H1 (cell line): ENCODE results near the gene HOMER1. TPM values are rescaled to one million over a fixed set of nuclear protein-coding genes. Genes with fewer than 3 reads are reported as not detected.

Source experiments
- CTCF ChIA-PET: fragments of 300-600 bp; sonication (Branson Sonifier 250); formaldehyde crosslinking; loops from one replicate; lab custom pipeline; 2021; ENCODE audit not compliant: partially characterized antibody; lab: Charles Lee
- POLR2A ChIA-PET: fragments of 300-600 bp; sonication (Branson Sonifier 250); formaldehyde crosslinking; loops from one replicate; lab custom pipeline; 2021; ENCODE audit warnings: inconsistent platforms; ENCODE audit not compliant: partially characterized antibody; lab: Charles Lee
- DNase-seq, 2 experiments: peaks; one replicate each; pipeline versions ENCODE4 v3.0.0 to v3.0.0-alpha.2; 2010 to 2022; ENCODE audit warnings: low spot score in 2 of 2, low read depth in 1 of 2, mixed read lengths in 1 of 2
- FAIRE-seq: peaks from 2 replicates; lab custom pipeline; 2011; peaks lifted over from hg19 to GRCh38; lab: Jason Lieb, UNC
- H2AFZ ChIP-seq: 2 replicates; pipeline ENCODE4 v1.8.1; 2012; ENCODE audit warnings: low read length, inconsistent platforms
- H2AK5ac ChIP-seq: 2 replicates; pipeline ENCODE4 v1.6.1; 2013; ENCODE audit warnings: low read depth, low read length
- H2BK120ac ChIP-seq: replicated peaks from 2 replicates; pipeline ENCODE3; 2013; ENCODE audit warnings: low read depth, low read length, inconsistent platforms
- H2BK12ac ChIP-seq: 2 replicates; pipeline ENCODE4 v1.6.1; 2013; ENCODE audit warnings: low read depth, low read length
- H2BK15ac ChIP-seq: 2 replicates; pipeline ENCODE4 v1.6.1; 2013; ENCODE audit warnings: low read length
- H2BK20ac ChIP-seq: 2 replicates; pipeline ENCODE4 v1.6.1; 2013; ENCODE audit warnings: low read length
- H2BK5ac ChIP-seq: 2 replicates; pipeline ENCODE4 v1.6.1; 2013; ENCODE audit warnings: low read depth, low read length
- H3K14ac ChIP-seq: 2 replicates; pipeline ENCODE4 v1.6.1; 2013; ENCODE audit warnings: inconsistent platforms; ENCODE audit not compliant: insufficient read length
- H3K18ac ChIP-seq: 2 replicates; pipeline ENCODE4 v1.6.1; 2013; ENCODE audit warnings: low read length; ENCODE audit errors: extremely low read depth
- H3K23ac ChIP-seq: 2 replicates; pipeline ENCODE4 v1.6.1; 2013; ENCODE audit warnings: inconsistent platforms; ENCODE audit not compliant: insufficient read length
- H3K23me2 ChIP-seq: 2 replicates; pipeline ENCODE4 v1.6.1; 2013; ENCODE audit warnings: low read depth, low read length
- H3K27ac ChIP-seq: 2 replicates; pipeline ENCODE4 v1.6.1; 2011; ENCODE audit warnings: low read depth, low read length, inconsistent platforms
- H3K27me3 ChIP-seq, 4 experiments: replicated peaks in 1 of 4; 1 replicate in 1 of 4; 2 replicates in 3 of 4; pipeline versions ENCODE4 v1.6.1 to v1.8.1; 2011 to 2013; ENCODE audit warnings: low read length in 3 of 4, mild to moderate bottlenecking in 3 of 4, inconsistent platforms in 2 of 4, mixed read lengths in 2 of 4, moderate library complexity in 1 of 4; ENCODE audit not compliant: control insufficient read depth in 3 of 4, insufficient read depth in 3 of 4; ENCODE audit errors: extremely low read depth in 1 of 4
- H3K36me3 ChIP-seq, 4 experiments: 2 replicates each; pipeline versions ENCODE4 v1.6.1 to v1.8.1; 2011 to 2013; ENCODE audit warnings: mild to moderate bottlenecking in 4 of 4, low read length in 3 of 4, moderate library complexity in 2 of 4, control low read depth in 1 of 4, inconsistent platforms in 1 of 4; ENCODE audit not compliant: insufficient read depth in 4 of 4, control insufficient read depth in 2 of 4
- H3K4ac ChIP-seq: replicated peaks from 2 replicates; pipeline ENCODE3; 2013; ENCODE audit warnings: low read length, low read depth, mixed read lengths, inconsistent platforms; ENCODE audit not compliant: insufficient read length
- H3K4me1 ChIP-seq, 4 experiments: replicated peaks in 1 of 4; 1 replicate in 1 of 4; 2 replicates in 3 of 4; pipeline versions ENCODE4 v1.6.1 to v1.8.1; 2011 to 2013; ENCODE audit warnings: low read length in 3 of 4, inconsistent platforms in 2 of 4, mixed read lengths in 1 of 4; ENCODE audit not compliant: insufficient read depth in 4 of 4, control insufficient read depth in 3 of 4
- H3K4me2 ChIP-seq, 2 experiments: 2 replicates each; pipeline versions ENCODE4 v1.6.1 to v1.8.1; 2011 to 2013; ENCODE audit warnings: low read depth in 2 of 2, low read length in 2 of 2, control low read depth in 1 of 2, inconsistent platforms in 1 of 2, mild to moderate bottlenecking in 1 of 2; ENCODE audit not compliant: insufficient read depth in 1 of 2
- H3K4me3 ChIP-seq, 4 experiments: fragments of 200-600, 300-600 bp in 1 of 4; sonication (generic), shearing (Covaris generic), sonication (Bioruptor Twin) in 1 of 4; 2 replicates each; pipeline versions ENCODE4 v1.5.1 to v1.8.1; 2011 to 2016; ENCODE audit warnings: low read length in 4 of 4, low read depth in 3 of 4, control low read depth in 2 of 4, inconsistent platforms in 2 of 4, mild to moderate bottlenecking in 2 of 4, mixed read lengths in 1 of 4, moderate library complexity in 1 of 4; ENCODE audit not compliant: insufficient read depth in 2 of 4; ENCODE audit errors: extremely low read depth in 1 of 4
- H3K56ac ChIP-seq: replicated peaks from 2 replicates; pipeline ENCODE3; 2013; ENCODE audit warnings: low read depth, mild to moderate bottlenecking, mixed read lengths, low read length, inconsistent platforms; ENCODE audit not compliant: insufficient read length
- H3K79me1 ChIP-seq: 2 replicates; pipeline ENCODE4 v1.6.1; 2013; ENCODE audit warnings: low read depth, low read length, control low read depth
- H3K79me2 ChIP-seq, 2 experiments: 2 replicates each; pipeline versions ENCODE4 v1.6.1 to v1.8.1; 2012 to 2013; ENCODE audit warnings: low read length in 2 of 2, mild to moderate bottlenecking in 2 of 2, inconsistent platforms in 1 of 2; ENCODE audit not compliant: insufficient read depth in 2 of 2, control insufficient read depth in 1 of 2
- H3K9ac ChIP-seq, 4 experiments: replicated peaks in 1 of 4; 1 replicate in 1 of 4; 2 replicates in 3 of 4; pipeline versions ENCODE4 v1.6.1 to v1.8.1; 2011 to 2013; ENCODE audit warnings: low read depth in 3 of 4, low read length in 3 of 4, control low read depth in 2 of 4, mild to moderate bottlenecking in 2 of 4, moderate library complexity in 2 of 4, inconsistent platforms in 1 of 4; ENCODE audit errors: extremely low read depth in 1 of 4
- H3K9me3 ChIP-seq, 2 experiments: 2 replicates each; pipeline versions ENCODE4 v1.6.1 to v1.8.1; 2012 to 2013; ENCODE audit warnings: mild to moderate bottlenecking in 2 of 2, moderate library complexity in 2 of 2, control low read depth in 1 of 2, inconsistent platforms in 1 of 2, low read depth in 1 of 2, low read length in 1 of 2, mixed read lengths in 1 of 2; ENCODE audit not compliant: insufficient read depth in 2 of 2
- H4K20me1 ChIP-seq, 2 experiments: replicated peaks in 1 of 2; 2 replicates each; pipeline versions ENCODE3 to v1.8.1; 2011 to 2013; ENCODE audit warnings: inconsistent platforms in 2 of 2, low read length in 2 of 2, mild to moderate bottlenecking in 1 of 2; ENCODE audit not compliant: insufficient read depth in 2 of 2, control insufficient read depth in 1 of 2
- H4K5ac ChIP-seq: 2 replicates; pipeline ENCODE4 v1.6.1; 2013; ENCODE audit warnings: low read length, low read depth, mixed read lengths, inconsistent platforms; ENCODE audit not compliant: insufficient read length
- H4K8ac ChIP-seq: 2 replicates; pipeline ENCODE4 v1.8.0; 2013; ENCODE audit warnings: mild to moderate bottlenecking, moderate library complexity, low read length, inconsistent platforms; ENCODE audit not compliant: insufficient read depth; ENCODE audit errors: extremely low read depth
- H4K91ac ChIP-seq: replicated peaks from 2 replicates; pipeline ENCODE3; 2013; ENCODE audit warnings: low read length, mixed read lengths, inconsistent platforms; ENCODE audit not compliant: insufficient read length
- BACH1 ChIP-seq: IDR thresholded peaks from 2 replicates; pipeline ENCODE4 v1.6.1; 2012; ENCODE audit warnings: low read length, improper control_type of control experiment
- BCL11A ChIP-seq, 2 experiments: IDR thresholded peaks; one replicate each; pipeline ENCODE4 v1.6.1; 2011; ENCODE audit warnings: low read depth in 2 of 2, low read length in 2 of 2, mild to moderate bottlenecking in 2 of 2
- JUND ChIP-seq: IDR thresholded peaks from 2 replicates; pipeline ENCODE4 v1.6.1; 2011; ENCODE audit warnings: mild to moderate bottlenecking, improper control_type of control experiment, low read length
- PHF8 ChIP-seq: fragments of 200-600 bp; sonication (generic); conservative IDR thresholded peaks from 2 replicates; pipeline ENCODE4 v1.7.1; 2012; ENCODE audit warnings: low read depth, mild to moderate bottlenecking, inconsistent platforms, low read length, moderate library complexity
- SIRT6 ChIP-seq: IDR thresholded peaks from one replicate; pipeline ENCODE4 v1.7.1; 2012; ENCODE audit warnings: low read length, inconsistent platforms
- TCF12 ChIP-seq: IDR thresholded peaks from 2 replicates; pipeline ENCODE4 v1.6.1; 2011; ENCODE audit warnings: low read depth, mild to moderate bottlenecking, low read length
- WGBS, 2 experiments: shearing (Covaris generic) in 1 of 2; methylation state at CpG; one replicate each; pipeline versions ENCODE4 v1.1.6 to v1.1.7; 2013 to 2015; ENCODE audit warnings: low lambda C conversion rate in 2 of 2, mixed read lengths in 2 of 2, inconsistent platforms in 1 of 2, low coverage in 1 of 2, missing lambda C conversion rate in 1 of 2; ENCODE audit not compliant: insufficient replicate concordance in 2 of 2, insufficient coverage in 1 of 2, insufficient read length in 1 of 2; ENCODE audit errors: extremely low coverage in 1 of 2, missing lambda C conversion rate in 1 of 2; 5-methylcytosine and 5-hydroxymethylcytosine counted together
- polyA plus RNA-seq, 7 experiments: library from polyadenylated mRNA; depleted of rRNA in 3 of 7; stranded (reverse) in 5 of 7; unstranded in 2 of 7; fragments of >200 nt in 5 of 7; fragments of 200-250 nt in 2 of 7; gene quantifications; 1 replicate in 5 of 7; 2 replicates in 1 of 7; 4 replicates in 1 of 7; pipeline versions ENCODE4 v1.2.1 to v1.2.3, GENCODE V29; 2011 to 2013; ENCODE audit warnings: missing spikeins in 2 of 7, mixed read lengths in 2 of 7
- total RNA-seq: library from RNA; stranded (reverse); fragmentation: NEBNext Ultra II Directional; extraction: Animal tissue kit (Norgen Biotek cat#: 25700); gene quantifications from 2 replicates; pipeline ENCODE4 v1.2.1, GENCODE V29; 2021
- TF ChIP-seq, protein P1 (sequence below): IDR thresholded peaks from 2 replicates; pipeline ENCODE4 v1.6.1; 2012; ENCODE audit warnings: inconsistent platforms
- TF ChIP-seq, protein P2 (sequence below), 3 experiments: IDR thresholded peaks; 1 replicate in 2 of 3; 2 replicates in 1 of 3; pipeline versions ENCODE4 v1.5.1 to v1.6.1; 2011; ENCODE audit warnings: low read length in 3 of 3, mild to moderate bottlenecking in 3 of 3, inconsistent platforms in 2 of 3, low read depth in 1 of 3, moderate library complexity in 1 of 3; ENCODE audit not compliant: insufficient read depth in 1 of 3; ENCODE audit errors: control extremely low read depth in 1 of 3

HOMER1 gene
- total and polyA plus RNA-seq, 2 of the 8 experiments (the other 6 are each of a cell fraction or from before 2014, with no cell fraction given), result 6.4 to 57.9 TPM

DNA sequence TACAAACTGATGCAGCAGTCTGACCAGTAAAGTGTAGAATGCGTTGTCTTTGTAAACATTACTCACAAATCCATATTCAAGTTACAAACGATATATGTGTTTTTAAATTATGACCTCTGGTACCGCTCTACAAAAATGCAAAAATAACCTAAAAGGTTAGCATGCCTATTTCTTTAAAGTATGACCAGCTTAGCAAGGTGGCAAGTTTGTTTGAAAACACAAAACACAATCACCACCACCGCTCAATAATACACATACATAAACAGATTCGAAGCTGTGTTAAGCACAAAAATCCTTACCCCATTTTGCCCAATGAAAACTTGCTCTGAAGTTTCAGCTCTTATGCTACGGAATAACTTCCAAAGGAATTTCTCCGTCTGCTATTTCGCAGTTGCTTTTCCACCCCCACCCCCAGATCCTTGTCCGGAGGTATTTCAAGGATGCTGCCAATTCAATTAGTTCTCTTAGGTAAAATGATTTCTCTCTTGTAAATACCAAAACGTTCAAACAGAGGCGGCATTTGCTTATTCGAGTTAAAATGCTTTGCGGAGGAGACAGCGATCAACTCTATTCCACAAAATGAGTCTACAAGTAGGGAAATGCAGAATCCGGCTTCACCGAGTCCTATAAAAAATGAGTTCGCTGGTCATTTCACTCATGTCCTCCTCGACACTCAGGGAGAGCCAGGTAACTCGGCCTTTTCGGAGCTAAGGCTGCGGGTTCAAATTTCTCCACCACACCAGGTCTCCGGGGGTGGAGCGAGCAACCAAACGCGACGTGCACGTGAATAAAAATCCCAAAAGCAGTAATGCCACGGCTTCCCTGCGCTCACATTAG is 1.2 kb downstream of the HOMER1 start:
- peak overlapping the region; percentile 65 to 90 (median 86) for H3K9ac ChIP-seq
- TF ChIP-seq, protein P1, sequence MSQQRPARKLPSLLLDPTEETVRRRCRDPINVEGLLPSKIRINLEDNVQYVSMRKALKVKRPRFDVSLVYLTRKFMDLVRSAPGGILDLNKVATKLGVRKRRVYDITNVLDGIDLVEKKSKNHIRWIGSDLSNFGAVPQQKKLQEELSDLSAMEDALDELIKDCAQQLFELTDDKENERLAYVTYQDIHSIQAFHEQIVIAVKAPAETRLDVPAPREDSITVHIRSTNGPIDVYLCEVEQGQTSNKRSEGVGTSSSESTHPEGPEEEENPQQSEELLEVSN, result no peak
- TF ChIP-seq JUND (no peak), TCF12 (no peak), BCL11A (IDR thresholded peaks at IDR 0.05; ENCODE audit: low read depth in 2 of 2, low read length in 2 of 2) (no peak), PHF8 (no peak), SIRT6 (no peak), BACH1 (no peak)
- TF ChIP-seq, protein P2, sequence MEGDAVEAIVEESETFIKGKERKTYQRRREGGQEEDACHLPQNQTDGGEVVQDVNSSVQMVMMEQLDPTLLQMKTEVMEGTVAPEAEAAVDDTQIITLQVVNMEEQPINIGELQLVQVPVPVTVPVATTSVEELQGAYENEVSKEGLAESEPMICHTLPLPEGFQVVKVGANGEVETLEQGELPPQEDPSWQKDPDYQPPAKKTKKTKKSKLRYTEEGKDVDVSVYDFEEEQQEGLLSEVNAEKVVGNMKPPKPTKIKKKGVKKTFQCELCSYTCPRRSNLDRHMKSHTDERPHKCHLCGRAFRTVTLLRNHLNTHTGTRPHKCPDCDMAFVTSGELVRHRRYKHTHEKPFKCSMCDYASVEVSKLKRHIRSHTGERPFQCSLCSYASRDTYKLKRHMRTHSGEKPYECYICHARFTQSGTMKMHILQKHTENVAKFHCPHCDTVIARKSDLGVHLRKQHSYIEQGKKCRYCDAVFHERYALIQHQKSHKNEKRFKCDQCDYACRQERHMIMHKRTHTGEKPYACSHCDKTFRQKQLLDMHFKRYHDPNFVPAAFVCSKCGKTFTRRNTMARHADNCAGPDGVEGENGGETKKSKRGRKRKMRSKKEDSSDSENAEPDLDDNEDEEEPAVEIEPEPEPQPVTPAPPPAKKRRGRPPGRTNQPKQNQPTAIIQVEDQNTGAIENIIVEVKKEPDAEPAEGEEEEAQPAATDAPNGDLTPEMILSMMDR (IDR thresholded peaks at IDR 0.05; ENCODE audit: control extremely low read depth in 1 of 3, insufficient read depth in 1 of 3, low read depth in 1 of 3, low read length in 3 of 3), result no peak

More for the DNA sequence above, 1.2 kb downstream of the HOMER1 start:
- Histone ChIP-seq H4K5ac (peak overlapping the region; percentile 62), H3K79me2 (peaks cover 8 to 54% of the 10 kb centered on the region in 2 experiments; a peak in 3 of 4 replicates), H3K27ac (peak overlapping the region; percentile 97; the same call in 1 of the 2 replicates), H3K4me2 (peak overlapping the region; percentile 76 to 82), H2AFZ (no peak overlapping the region), H3K27me3 (no peaks in the 10 kb centered on the region), H2BK5ac (peak overlapping the region; percentile 82; the same call in 1 of the 2 replicates), H2BK20ac (no peak overlapping the region), H3K9me3 (no peaks in the 10 kb centered on the region), H3K18ac (peak overlapping the region; percentile 92), H3K4me1 (peaks cover 6 to 14% (median 12%) of the 10 kb centered on the region in 4 experiments; a peak in 5 of 7 replicates), H4K20me1 (peaks cover 13 to 24% of the 10 kb centered on the region in 2 experiments), H3K36me3 (no peaks in the 10 kb centered on the region), H3K79me1 (0 out of 2 replicates have a peak, but pooled peaks cover 5% of the 10 kb centered on the region), H3K14ac (no peak overlapping the region), H3K4ac (peak overlapping the region; percentile 57), H2BK120ac (peak overlapping the region; percentile 58), H2BK15ac (no peak overlapping the region), H2AK5ac (peak overlapping the region; percentile 10; the same call in 1 of the 2 replicates), H2BK12ac (no peak overlapping the region), H4K8ac (peak overlapping the region; percentile 63; the same call in 1 of the 2 replicates), H3K23me2 (peaks cover 5% of the 10 kb centered on the region), H4K91ac (peak overlapping the region; percentile 46), H3K23ac (no peak overlapping the region), H3K4me3 (peak overlapping the region; percentile 80 to 96 (median 92)), H3K56ac (no peak overlapping the region)
- DNase-seq (no peak), FAIRE-seq (peak; percentile 28)
- ChIA-PET CTCF (interaction anchor here (0.7 to 1.3 kb wide), 5 partner anchors 22 to 44 kb away, joined by 3 to 6 read pairs (median 3); no protein-coding TSS in a partner anchor), POLR2A (interaction anchor here (0.6 to 6.2 kb wide), 19 partner anchors 11 to 1049 kb away, joined by 3 to 94 read pairs (median 4); partner anchors contain the start of genes JMY and TENT2)
- 2% methylated on average over 29 of the region's 29 CpGs; no CpG with 5 or more reads in 1 of the 2 experiments for WGBS, 2 experiments
